HL-60 (cell line): ENCODE results near the gene UBN1.

Experiments
- CTCF ChIP-seq: IDR thresholded peaks from one replicate; pipeline ENCODE4 v1.5.1; 2011; ENCODE audit warnings: low read length, control low read depth, inconsistent platforms; ENCODE audit not compliant: insufficient read depth
- POLR2AphosphoS5 ChIP-seq: IDR thresholded peaks from 2 replicates; pipeline ENCODE4 v1.6.1; 2012; ENCODE audit warnings: low read depth
- TF ChIP-seq, protein P1 (sequence below): IDR thresholded peaks from 2 replicates; pipeline ENCODE4 v1.6.1; 2012; ENCODE audit warnings: low read depth; ENCODE audit not compliant: insufficient replicate concordance

- TF ChIP-seq CTCF (no peak), POLR2AphosphoS5 (no peak)
- TF ChIP-seq, protein P1, sequence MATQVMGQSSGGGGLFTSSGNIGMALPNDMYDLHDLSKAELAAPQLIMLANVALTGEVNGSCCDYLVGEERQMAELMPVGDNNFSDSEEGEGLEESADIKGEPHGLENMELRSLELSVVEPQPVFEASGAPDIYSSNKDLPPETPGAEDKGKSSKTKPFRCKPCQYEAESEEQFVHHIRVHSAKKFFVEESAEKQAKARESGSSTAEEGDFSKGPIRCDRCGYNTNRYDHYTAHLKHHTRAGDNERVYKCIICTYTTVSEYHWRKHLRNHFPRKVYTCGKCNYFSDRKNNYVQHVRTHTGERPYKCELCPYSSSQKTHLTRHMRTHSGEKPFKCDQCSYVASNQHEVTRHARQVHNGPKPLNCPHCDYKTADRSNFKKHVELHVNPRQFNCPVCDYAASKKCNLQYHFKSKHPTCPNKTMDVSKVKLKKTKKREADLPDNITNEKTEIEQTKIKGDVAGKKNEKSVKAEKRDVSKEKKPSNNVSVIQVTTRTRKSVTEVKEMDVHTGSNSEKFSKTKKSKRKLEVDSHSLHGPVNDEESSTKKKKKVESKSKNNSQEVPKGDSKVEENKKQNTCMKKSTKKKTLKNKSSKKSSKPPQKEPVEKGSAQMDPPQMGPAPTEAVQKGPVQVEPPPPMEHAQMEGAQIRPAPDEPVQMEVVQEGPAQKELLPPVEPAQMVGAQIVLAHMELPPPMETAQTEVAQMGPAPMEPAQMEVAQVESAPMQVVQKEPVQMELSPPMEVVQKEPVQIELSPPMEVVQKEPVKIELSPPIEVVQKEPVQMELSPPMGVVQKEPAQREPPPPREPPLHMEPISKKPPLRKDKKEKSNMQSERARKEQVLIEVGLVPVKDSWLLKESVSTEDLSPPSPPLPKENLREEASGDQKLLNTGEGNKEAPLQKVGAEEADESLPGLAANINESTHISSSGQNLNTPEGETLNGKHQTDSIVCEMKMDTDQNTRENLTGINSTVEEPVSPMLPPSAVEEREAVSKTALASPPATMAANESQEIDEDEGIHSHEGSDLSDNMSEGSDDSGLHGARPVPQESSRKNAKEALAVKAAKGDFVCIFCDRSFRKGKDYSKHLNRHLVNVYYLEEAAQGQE = no peak
Observed at GRCh38 chr16:4830408-4830807, 16.9 kb upstream of the UBN1 start.
